ENCODE results near the gene EIF4E1B.

Gene EIF4E1B

DNA sequence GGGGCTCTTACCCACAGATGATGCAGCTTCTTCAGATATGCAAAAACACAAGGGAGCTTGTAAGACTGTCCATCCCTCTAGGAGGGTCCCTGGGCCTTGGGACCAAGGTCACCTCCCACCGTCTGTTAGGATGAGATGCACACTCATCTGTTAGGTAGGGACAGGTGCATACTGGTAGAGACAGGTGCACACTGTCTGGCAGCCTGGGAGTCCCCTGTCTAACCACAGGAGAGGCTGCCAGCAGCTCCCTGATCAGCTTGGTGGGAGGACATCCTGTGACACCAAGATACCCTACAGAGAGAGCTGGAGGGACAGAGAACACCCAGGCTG lies 30.0 kb downstream of the EIF4E1B start:
- ChIA-PET CTCF (interaction anchor here (0.6 to 7.4 kb wide), 81 partner anchors 9 to 641 kb away, joined by 3 to 207 read pairs (median 4); partner anchors contain the start of genes EIF4E1B, FGFR4, HK3 and SNCB), POLR2A (interaction anchor here (0.8 kb wide), 1 partner anchor 9 kb away, joined by 3 read pairs; no protein-coding TSS in a partner anchor)
- TF ChIP-seq, protein P1, sequence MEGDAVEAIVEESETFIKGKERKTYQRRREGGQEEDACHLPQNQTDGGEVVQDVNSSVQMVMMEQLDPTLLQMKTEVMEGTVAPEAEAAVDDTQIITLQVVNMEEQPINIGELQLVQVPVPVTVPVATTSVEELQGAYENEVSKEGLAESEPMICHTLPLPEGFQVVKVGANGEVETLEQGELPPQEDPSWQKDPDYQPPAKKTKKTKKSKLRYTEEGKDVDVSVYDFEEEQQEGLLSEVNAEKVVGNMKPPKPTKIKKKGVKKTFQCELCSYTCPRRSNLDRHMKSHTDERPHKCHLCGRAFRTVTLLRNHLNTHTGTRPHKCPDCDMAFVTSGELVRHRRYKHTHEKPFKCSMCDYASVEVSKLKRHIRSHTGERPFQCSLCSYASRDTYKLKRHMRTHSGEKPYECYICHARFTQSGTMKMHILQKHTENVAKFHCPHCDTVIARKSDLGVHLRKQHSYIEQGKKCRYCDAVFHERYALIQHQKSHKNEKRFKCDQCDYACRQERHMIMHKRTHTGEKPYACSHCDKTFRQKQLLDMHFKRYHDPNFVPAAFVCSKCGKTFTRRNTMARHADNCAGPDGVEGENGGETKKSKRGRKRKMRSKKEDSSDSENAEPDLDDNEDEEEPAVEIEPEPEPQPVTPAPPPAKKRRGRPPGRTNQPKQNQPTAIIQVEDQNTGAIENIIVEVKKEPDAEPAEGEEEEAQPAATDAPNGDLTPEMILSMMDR (IDR thresholded peaks at IDR 0.05; ENCODE audit: insufficient read depth, low read length, missing control alignments) = no peak
- H3K4me3 ChIP-seq (ENCODE audit: low read depth, low read length) = no peak overlapping the region
- no peak for DNase-seq (ENCODE audit: low read depth, low spot score)

DNA sequence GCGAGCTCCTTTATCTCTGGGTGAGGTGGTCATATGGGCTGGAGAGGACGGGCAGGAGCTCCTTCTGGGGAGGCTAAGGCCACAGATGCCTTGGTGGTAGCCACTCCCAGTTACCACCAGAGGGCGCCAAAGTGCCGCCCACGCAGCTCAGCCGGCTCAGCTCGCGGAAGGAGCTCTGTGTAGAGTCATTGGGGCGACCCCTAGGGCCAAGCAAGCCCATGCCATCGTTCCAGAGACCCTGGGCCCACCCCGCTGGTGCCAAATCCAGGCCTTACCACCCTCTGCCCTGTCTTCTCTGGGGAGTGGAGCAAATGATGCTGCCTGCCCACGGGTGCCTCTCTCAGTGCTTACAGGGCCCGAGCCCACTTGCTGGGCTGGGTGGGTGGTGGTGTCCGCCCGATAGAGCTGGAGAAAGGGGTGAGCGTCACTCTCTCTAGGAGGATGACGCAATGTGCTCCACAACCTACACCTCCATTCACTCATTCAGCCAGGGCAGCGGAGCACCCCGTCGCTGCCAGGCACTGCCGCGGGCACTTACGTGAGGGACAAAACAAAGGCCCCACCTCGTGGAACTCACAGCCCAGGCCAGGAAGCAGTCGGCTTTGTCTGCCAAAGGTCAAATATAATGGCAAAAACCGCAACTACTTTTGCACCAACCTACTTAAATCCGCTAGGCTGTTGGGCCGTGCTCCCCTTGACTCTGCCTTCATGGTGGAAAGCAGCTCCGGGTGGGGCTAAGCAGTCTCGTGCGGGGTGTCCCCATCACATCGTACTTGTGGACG lies 30.6 kb downstream of the EIF4E1B start:
- ChIA-PET POLR2A (interaction anchor here (0.8 kb wide), 1 partner anchor 8 kb away, joined by 3 read pairs; no protein-coding TSS in a partner anchor), CTCF (interaction anchor here (0.6 to 7.4 kb wide), 83 partner anchors 9 to 641 kb away, joined by 3 to 207 read pairs (median 4); partner anchors contain the start of genes EIF4E1B, FGFR4, HK3 and SNCB)
- no peak for DNase-seq (ENCODE audit: low read depth, low spot score)
- no peak overlapping the region for H3K4me3 ChIP-seq (ENCODE audit: low read depth, low read length)
- TF ChIP-seq, protein P1 (IDR thresholded peaks at IDR 0.05; ENCODE audit: insufficient read depth, low read length, missing control alignments) = peak; percentile 97

DNA sequence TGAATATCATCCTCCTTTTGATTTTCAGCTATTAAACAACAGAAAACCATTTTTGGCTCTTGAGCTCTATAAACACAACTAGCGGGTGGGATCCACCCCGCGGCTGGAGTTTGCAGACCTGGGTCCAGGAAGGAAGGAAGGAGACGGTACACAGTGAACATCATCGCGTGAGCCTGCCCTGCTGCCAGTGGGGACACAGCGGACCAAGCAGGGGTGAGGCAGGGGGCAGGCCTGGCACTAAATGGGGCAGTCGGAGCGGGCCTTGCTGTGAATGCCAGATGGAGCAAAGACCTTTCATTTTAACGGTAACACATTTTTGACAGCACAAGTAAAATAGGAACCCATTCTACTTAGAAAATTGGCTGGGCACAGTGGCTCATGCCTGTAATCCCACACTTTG lies 31.2 kb downstream of the EIF4E1B start:
- DNase-seq (ENCODE audit: low read depth, low spot score) = no peak
- ChIA-PET POLR2A (no interaction called here), CTCF (interaction anchor here (0.8 to 7.4 kb wide), 25 partner anchors 8 to 451 kb away, joined by 3 to 207 read pairs (median 9); partner anchors contain the start of genes EIF4E1B, HK3, SNCB and TSPAN17)
- H3K4me3 ChIP-seq (ENCODE audit: low read depth, low read length) = no peak overlapping the region
- TF ChIP-seq, protein P1 (IDR thresholded peaks at IDR 0.05; ENCODE audit: insufficient read depth, low read length, missing control alignments) = no peak

DNA sequence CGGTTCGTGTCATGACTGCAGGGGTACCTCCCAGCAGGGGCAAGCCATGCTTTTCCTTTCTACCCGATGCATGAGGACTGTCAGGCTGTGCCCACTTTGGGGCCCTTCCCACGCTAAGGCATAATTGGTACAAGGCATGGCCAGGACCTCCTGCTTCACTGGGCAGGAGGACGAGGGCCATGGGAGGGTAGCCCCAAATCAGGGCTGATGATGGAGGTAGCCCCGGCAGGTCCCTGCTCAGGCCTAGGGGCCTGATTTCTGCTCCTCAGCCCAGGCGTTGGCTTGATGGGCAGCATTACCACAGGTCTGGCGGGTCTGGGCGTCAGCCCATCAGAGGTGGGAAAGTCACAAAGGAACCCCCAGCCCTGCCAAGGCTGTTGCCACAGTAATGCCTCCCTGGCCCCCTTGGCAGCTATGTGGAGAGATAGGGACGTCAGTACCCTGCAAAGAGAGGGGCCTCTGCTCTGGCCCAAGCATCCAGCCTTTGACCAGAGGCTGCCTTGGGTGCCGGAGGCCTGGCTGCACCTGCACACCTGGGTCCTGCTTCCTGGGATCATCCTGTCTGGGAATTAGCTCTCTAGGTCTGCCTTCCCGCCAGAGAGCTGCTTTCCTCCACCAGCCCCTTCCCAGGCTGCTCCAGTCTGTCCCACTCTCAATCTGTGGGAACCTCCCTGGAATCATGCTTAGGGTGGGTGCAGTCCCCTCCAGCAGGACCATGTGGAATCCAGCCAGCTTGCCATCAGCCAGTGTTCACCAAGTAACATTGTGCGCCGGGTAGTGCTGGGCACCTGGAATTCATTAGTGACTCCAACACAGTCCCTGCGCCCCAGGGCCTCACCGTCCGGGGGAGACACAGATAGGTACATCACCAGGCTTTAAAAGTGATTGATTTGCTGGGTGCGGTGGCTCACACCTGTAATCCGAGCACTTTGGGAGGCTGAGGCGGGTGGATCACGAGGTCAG lies 32.2 kb downstream of the EIF4E1B start:
- TF ChIP-seq, protein P1 (IDR thresholded peaks at IDR 0.05; ENCODE audit: insufficient read depth, low read length, missing control alignments) = no peak
- POLR2A ChIA-PET = no interaction called here
- CTCF ChIA-PET = interaction anchor here (1.0 to 7.4 kb wide), 4 partner anchors 13 to 450 kb away, joined by 3 to 207 read pairs (median 122); partner anchors contain the start of gene TSPAN17
- no peak overlapping the region for H3K4me3 ChIP-seq (ENCODE audit: low read depth, low read length)
- DNase-seq (ENCODE audit: low read depth, low spot score) = no peak

GRCh38 chr5:176663566-176663965 lies 33.1 kb downstream of the EIF4E1B start:
- POLR2A ChIA-PET = no interaction called here
- H3K4me3 ChIP-seq (ENCODE audit: low read depth, low read length) = no peak overlapping the region
- CTCF ChIA-PET = interaction anchor here (2.9 kb wide), 1 partner anchor 448 kb away, joined by 12 read pairs; no protein-coding TSS in a partner anchor
- TF ChIP-seq, protein P1 (IDR thresholded peaks at IDR 0.05; ENCODE audit: insufficient read depth, low read length, missing control alignments) = no peak
- DNase-seq (ENCODE audit: low read depth, low spot score) = no peak

All from AG04449 (cell line).